HepG2 (cell line): Measurements from ENCODE around the gene PTGES3. TPM values are rescaled to one million over a fixed set of nuclear protein-coding genes. Genes with fewer than 3 reads are reported as not detected.
A peak's percentile ranks its signal among the peaks of the same experiment; 100 is the strongest.

Source experiments
- CBX5 ChIP-seq: sonication (generic); formaldehyde crosslinking; IDR thresholded peaks from 2 replicates; pipeline ENCODE4 v1.4.0; 2020; ENCODE audit warnings: missing genetic modification reagents, borderline replicate concordance
- CERS6 ChIP-seq: sonication (generic); formaldehyde crosslinking; IDR thresholded peaks from 2 replicates; pipeline ENCODE4 v1.5.0; 2020; ENCODE audit warnings: missing genetic modification reagents
- DDIT3 ChIP-seq: sonication (generic); formaldehyde crosslinking; IDR thresholded peaks from 2 replicates; pipeline ENCODE4 v1.4.0; 2020; ENCODE audit warnings: mild to moderate bottlenecking, missing genetic modification reagents
- DNMT1 ChIP-seq: sonication (generic); formaldehyde crosslinking; IDR thresholded peaks from 2 replicates; pipeline ENCODE4 v1.5.1; 2020; ENCODE audit warnings: mild to moderate bottlenecking, missing genetic modification reagents
- EEA1 ChIP-seq: sonication (generic); formaldehyde crosslinking; IDR thresholded peaks from 2 replicates; pipeline ENCODE4 v1.5.1; 2020; ENCODE audit warnings: mild to moderate bottlenecking, missing genetic modification reagents, borderline replicate concordance
- IRF2 ChIP-seq: IDR thresholded peaks from 2 replicates; pipeline ENCODE4 v1.6.1; 2018; ENCODE audit warnings: missing genetic modification reagents, missing compliant biosample characterization
- MYC ChIP-seq: sonication (generic); formaldehyde crosslinking; IDR thresholded peaks from 2 replicates; pipeline ENCODE4 v1.9.0; 2021; ENCODE audit warnings: missing genetic modification reagents, borderline replicate concordance
- NBN ChIP-seq: fragments of 450-650 bp; conservative IDR thresholded peaks from 2 replicates; pipeline ENCODE4 v1.6.1; 2017
- NR2F1 ChIP-seq, 2 experiments: fragments of 450-650 bp in 1 of 2; formaldehyde crosslinking in 1 of 2; IDR thresholded peaks; 2 replicates each; pipeline versions ENCODE4 v1.5.0 to v1.6.1; 2016 to 2020; ENCODE audit warnings: mild to moderate bottlenecking in 1 of 2, missing compliant biosample characterization in 1 of 2, missing genetic modification reagents in 1 of 2, moderate library complexity in 1 of 2
- ONECUT2 ChIP-seq: sonication (generic); formaldehyde crosslinking; IDR thresholded peaks from 2 replicates; pipeline ENCODE4 v1.4.0; 2020; ENCODE audit warnings: missing genetic modification reagents
- SALL2 ChIP-seq: sonication (generic); formaldehyde crosslinking; IDR thresholded peaks from 2 replicates; pipeline ENCODE4 v1.8.1; 2023; ENCODE audit warnings: mild to moderate bottlenecking, missing genetic modification reagents, inconsistent platforms
- SNRNP70 ChIP-seq: fragments of 200-400 bp; formaldehyde crosslinking; IDR thresholded peaks from 2 replicates; pipeline ENCODE4 v1.6.1; 2017; ENCODE audit warnings: mild to moderate bottlenecking, low read depth, low read length, moderate library complexity
- SP2 ChIP-seq: sonication (generic); formaldehyde crosslinking; IDR thresholded peaks from 2 replicates; pipeline ENCODE4 v1.5.1; 2020; ENCODE audit warnings: mild to moderate bottlenecking, missing genetic modification reagents
- SUZ12 ChIP-seq: fragments of 150-350 bp; IDR thresholded peaks from 2 replicates; pipeline ENCODE4 v1.6.1; 2014; ENCODE audit warnings: low read depth, low read length
- ZBTB39 ChIP-seq: sonication (generic); formaldehyde crosslinking; IDR thresholded peaks from 2 replicates; pipeline ENCODE4 v1.5.0; 2020; ENCODE audit warnings: missing genetic modification reagents
- ZBTB42 ChIP-seq: sonication (generic); formaldehyde crosslinking; IDR thresholded peaks from 2 replicates; pipeline ENCODE4 v1.5.0; 2020; ENCODE audit warnings: mild to moderate bottlenecking, missing genetic modification reagents
- ZBTB44 ChIP-seq: sonication (generic); formaldehyde crosslinking; IDR thresholded peaks from 2 replicates; pipeline ENCODE4 v1.4.0; 2020; ENCODE audit warnings: missing genetic modification reagents
- ZBTB49 ChIP-seq: sonication (generic); formaldehyde crosslinking; IDR thresholded peaks from 2 replicates; pipeline ENCODE4 v1.4.0; 2020; ENCODE audit warnings: missing genetic modification reagents, borderline replicate concordance
- ZNF501 ChIP-seq: sonication (generic); formaldehyde crosslinking; IDR thresholded peaks from 2 replicates; pipeline ENCODE4 v1.5.1; 2020; ENCODE audit warnings: mild to moderate bottlenecking, moderate library complexity, missing genetic modification reagents
- ZNF605 ChIP-seq: sonication (generic); formaldehyde crosslinking; IDR thresholded peaks from 2 replicates; pipeline ENCODE4 v1.8.0; 2022; ENCODE audit warnings: mild to moderate bottlenecking, missing genetic modification reagents
- ZNF709 ChIP-seq: sonication (generic); formaldehyde crosslinking; IDR thresholded peaks from 2 replicates; pipeline ENCODE4 v1.5.0; 2020; ENCODE audit warnings: mild to moderate bottlenecking, missing genetic modification reagents
- ZNF768 ChIP-seq: sonication (generic); formaldehyde crosslinking; IDR thresholded peaks from 2 replicates; pipeline ENCODE4 v1.4.0; 2020; ENCODE audit warnings: missing genetic modification reagents
- ZNF816 ChIP-seq: sonication (generic); formaldehyde crosslinking; IDR thresholded peaks from 2 replicates; pipeline ENCODE4 v1.8.0; 2022; ENCODE audit warnings: missing genetic modification reagents, mild to moderate bottlenecking, borderline replicate concordance
- polyA plus RNA-seq, 8 experiments: library from polyadenylated mRNA; depleted of rRNA in 3 of 8; stranded (reverse) in 7 of 8; unstranded in 1 of 8; fragments of >200 nt; fragmentation: Illumina TruSeq in 4 of 8; extraction: Trizol in 4 of 8; gene quantifications; 2 replicates each; pipeline versions ENCODE4 v1.2.1 to v1.2.3, GENCODE V29; 2011 to 2016; ENCODE audit warnings: low read depth in 4 of 8, missing spikeins in 1 of 8, mixed read lengths in 1 of 8; ENCODE audit not compliant: insufficient read depth in 1 of 8
- total RNA-seq, 5 experiments: library from RNA; depleted of rRNA; stranded (reverse); fragments of >200 nt; fragmentation: Illumina TruSeq; extraction: Trizol; gene quantifications; 2 replicates each; pipeline ENCODE4 v1.2.3, GENCODE V29; 2016; ENCODE audit warnings: low read depth in 1 of 5

PTGES3 gene
- total and polyA plus RNA-seq, 2 of the 13 experiments (the other 11 are each of a cell fraction or from before 2014, with no cell fraction given): 54.4 to 159 TPM

GRCh38 chr12:56636675-56637540 lies 51.2 kb downstream of the PTGES3 start (continued):
- TF ChIP-seq ZBTB49 (CRISPR knock-in tag) (no peak), ZBTB44 (CRISPR knock-in tag) (no peak), SP2 (CRISPR knock-in tag) (peak; percentile 66), ONECUT2 (CRISPR knock-in tag) (no peak), CBX5 (CRISPR knock-in tag) (no peak), ZNF709 (no peak), EEA1 (CRISPR knock-in tag) (no peak), CERS6 (CRISPR knock-in tag) (no peak), SNRNP70 (no peak), MYC (CRISPR knock-in tag) (no peak; the same call in 1 of the 2 replicates), ZNF816 (no peak), ZNF768 (CRISPR knock-in tag) (no peak), SALL2 (CRISPR knock-in tag) (no peak), NR2F1 (CRISPR knock-in tag; IDR thresholded peaks at IDR 0.05) (no peak), IRF2 (CRISPR knock-in tag) (peak; percentile 79; the same call in 1 of the 2 replicates), ZBTB42 (CRISPR knock-in tag) (no peak), DDIT3 (no peak), ZNF605 (peak; percentile 25; the same call in 1 of the 2 replicates), NBN (no peak), DNMT1 (CRISPR knock-in tag) (no peak), ZBTB39 (CRISPR knock-in tag) (no peak), SUZ12 (no peak), ZNF501 (CRISPR knock-in tag) (peak; percentile 80)
